ENCODE results near the gene SH3PXD2B. TPM values are rescaled to one million over a fixed set of nuclear protein-coding genes. Genes with fewer than 3 reads are reported as not detected.
A peak's percentile ranks its signal among the peaks of the same experiment; 100 is the strongest.

Gene SH3PXD2B
- total RNA-seq, 2 experiments from 2014 or later: 0.10 TPM; not detected in 1

GRCh38 chr5:172491481-172491880 is 37.2 kb upstream of the SH3PXD2B start:
- H3K36me3 ChIP-seq (ENCODE audit: insufficient read depth, low read length): no peaks in the 10 kb centered on the region
- no peak overlapping the region for H3K27ac ChIP-seq (ENCODE audit: low read depth, low read length, poor library complexity, severe bottlenecking)
- no peaks in the 10 kb centered on the region for H4K20me1 ChIP-seq (ENCODE audit: insufficient read depth, low read length)
- no peaks in the 10 kb centered on the region for H3K79me2 ChIP-seq (ENCODE audit: insufficient read depth, low read depth, low read length)
- H3K9me2 ChIP-seq (ENCODE audit: insufficient read depth, low read length): no peaks in the 10 kb centered on the region
- no peak overlapping the region for H2AFZ ChIP-seq (ENCODE audit: low read length)
- peak; percentile 28 for DNase-seq (ENCODE audit: low spot score)
- intact Hi-C loops (cut with micrococcal nuclease; ENCODE audit: unreplicated experiment): no loop called here
- ChIA-PET POLR2A (interaction anchor here (0.6 kb wide), 1 partner anchor 122 kb away, joined by 4 read pairs; no protein-coding TSS in a partner anchor), CTCF (ENCODE audit: unreplicated experiment) (no interaction called here)
- H3K4me2 ChIP-seq (ENCODE audit: low read length): no peak overlapping the region
- no TSS peak for BruUV-seq (replicated peaks)
- peaks cover 10% of the 10 kb centered on the region for H3K4me1 ChIP-seq (ENCODE audit: insufficient read depth, low read length, poor library complexity, severe bottlenecking)
- no peaks in the 10 kb centered on the region for H3K9me3 ChIP-seq (ENCODE audit: low read length)
- no peak overlapping the region for H3K4me3 ChIP-seq (ENCODE audit: low read depth, low read length, poor library complexity, severe bottlenecking)
- TF ChIP-seq CTCF (conservative IDR thresholded peaks at IDR 0.05; ENCODE audit: low read length) (no peak), EZH2phosphoT487 (IDR thresholded peaks at IDR 0.05; ENCODE audit: borderline replicate concordance, low read depth, low read length) (no peak)

- no peak for DNase-seq (ENCODE audit: low spot score)
- Histone ChIP-seq H3K27ac (ENCODE audit: low read depth, low read length, poor library complexity, severe bottlenecking) (no peak overlapping the region), H3K4me3 (ENCODE audit: low read depth, low read length, poor library complexity, severe bottlenecking) (no peak overlapping the region), H3K79me2 (ENCODE audit: insufficient read depth, low read depth, low read length) (no peaks in the 10 kb centered on the region), H4K20me1 (ENCODE audit: insufficient read depth, low read length) (no peaks in the 10 kb centered on the region), H2AFZ (ENCODE audit: low read length) (no peak overlapping the region), H3K36me3 (ENCODE audit: insufficient read depth, low read length) (no peaks in the 10 kb centered on the region), H3K9me3 (ENCODE audit: low read length) (no peaks in the 10 kb centered on the region), H3K4me2 (ENCODE audit: low read length) (no peak overlapping the region), H3K9me2 (ENCODE audit: insufficient read depth, low read length) (no peaks in the 10 kb centered on the region), H3K4me1 (ENCODE audit: insufficient read depth, low read length, poor library complexity, severe bottlenecking) (peaks cover 10% of the 10 kb centered on the region)
- CTCF ChIA-PET (ENCODE audit: unreplicated experiment): no interaction called here
- no TSS peak for BruUV-seq (replicated peaks)
- POLR2A ChIA-PET: no interaction called here
- no peak for TF ChIP-seq CTCF (conservative IDR thresholded peaks at IDR 0.05; ENCODE audit: low read length)
- TF ChIP-seq EZH2phosphoT487 (IDR thresholded peaks at IDR 0.05; ENCODE audit: borderline replicate concordance, low read depth, low read length): no peak
- intact Hi-C loops (cut with micrococcal nuclease; ENCODE audit: unreplicated experiment): no loop called here
Observed at GRCh38 chr5:172490514-172491461, 36.5 kb upstream of the SH3PXD2B start.

GRCh38 chr5:172488221-172488620 is 33.9 kb upstream of the SH3PXD2B start:
- no peaks in the 10 kb centered on the region for H3K9me2 ChIP-seq (ENCODE audit: insufficient read depth, low read length)
- H3K4me1 ChIP-seq (ENCODE audit: insufficient read depth, low read length, poor library complexity, severe bottlenecking): peaks cover 10% of the 10 kb centered on the region
- no peak overlapping the region for H2AFZ ChIP-seq (ENCODE audit: low read length)
- POLR2A ChIA-PET: no interaction called here
- H4K20me1 ChIP-seq (ENCODE audit: insufficient read depth, low read length): no peaks in the 10 kb centered on the region
- BruUV-seq (replicated peaks): no TSS peak
- H3K4me2 ChIP-seq (ENCODE audit: low read length): no peak overlapping the region
- H3K27ac ChIP-seq (ENCODE audit: low read depth, low read length, poor library complexity, severe bottlenecking): no peak overlapping the region
- H3K36me3 ChIP-seq (ENCODE audit: insufficient read depth, low read length): no peaks in the 10 kb centered on the region
- no peak overlapping the region for H3K4me3 ChIP-seq (ENCODE audit: low read depth, low read length, poor library complexity, severe bottlenecking)
- CTCF ChIA-PET (ENCODE audit: unreplicated experiment): no interaction called here
- intact Hi-C loops (cut with micrococcal nuclease; ENCODE audit: unreplicated experiment): no loop called here
- no peaks in the 10 kb centered on the region for H3K9me3 ChIP-seq (ENCODE audit: low read length)
- H3K79me2 ChIP-seq (ENCODE audit: insufficient read depth, low read depth, low read length): no peaks in the 10 kb centered on the region
- TF ChIP-seq EZH2phosphoT487 (IDR thresholded peaks at IDR 0.05; ENCODE audit: borderline replicate concordance, low read depth, low read length): no peak
- no peak for TF ChIP-seq CTCF (conservative IDR thresholded peaks at IDR 0.05; ENCODE audit: low read length)
- no peak for DNase-seq (ENCODE audit: low spot score)
